Spleen (tissue), 7 donors: ENCODE data around the gene MASP2.

Source experiments
- POLR2A ChIP-seq, 3 donors: fragments of 450-650 bp; IDR thresholded peaks; one replicate each; pipeline ENCODE4 v1.5.1; 2017; ENCODE audit warnings: antibody characterized with exemption in 3 of 3, mild to moderate bottlenecking in 1 of 3
- POLR2AphosphoS5 ChIP-seq, 3 donors: sonication (generic); formaldehyde crosslinking; IDR thresholded peaks; one replicate each; pipeline ENCODE4 v1.5.1; 2017; ENCODE audit warnings: antibody characterized with exemption in 3 of 3
- TF ChIP-seq, protein P1 (sequence below), 11 experiments: fragments of 200-600 bp in 7 of 11; fragments of 450-650 bp in 4 of 11; sonication (generic) in 4 of 11; IDR thresholded peaks in 8 of 11; conservative IDR thresholded peaks in 3 of 11; 1 replicate in 7 of 11; 2 replicates in 4 of 11; pipeline versions ENCODE4 v1.4.0 to v1.8.0; 2016 to 2021; ENCODE audit warnings: antibody characterized with exemption in 11 of 11, inconsistent platforms in 4 of 11, mild to moderate bottlenecking in 1 of 11
- donor health status: DM: no; HTN: no; CAD: no; lungs with moderate emphysema.
- donor health status: DM: no; HTN: no; CAD: no.
- donor health status: DM: no; HTN: no; CAD: no.

DNA sequence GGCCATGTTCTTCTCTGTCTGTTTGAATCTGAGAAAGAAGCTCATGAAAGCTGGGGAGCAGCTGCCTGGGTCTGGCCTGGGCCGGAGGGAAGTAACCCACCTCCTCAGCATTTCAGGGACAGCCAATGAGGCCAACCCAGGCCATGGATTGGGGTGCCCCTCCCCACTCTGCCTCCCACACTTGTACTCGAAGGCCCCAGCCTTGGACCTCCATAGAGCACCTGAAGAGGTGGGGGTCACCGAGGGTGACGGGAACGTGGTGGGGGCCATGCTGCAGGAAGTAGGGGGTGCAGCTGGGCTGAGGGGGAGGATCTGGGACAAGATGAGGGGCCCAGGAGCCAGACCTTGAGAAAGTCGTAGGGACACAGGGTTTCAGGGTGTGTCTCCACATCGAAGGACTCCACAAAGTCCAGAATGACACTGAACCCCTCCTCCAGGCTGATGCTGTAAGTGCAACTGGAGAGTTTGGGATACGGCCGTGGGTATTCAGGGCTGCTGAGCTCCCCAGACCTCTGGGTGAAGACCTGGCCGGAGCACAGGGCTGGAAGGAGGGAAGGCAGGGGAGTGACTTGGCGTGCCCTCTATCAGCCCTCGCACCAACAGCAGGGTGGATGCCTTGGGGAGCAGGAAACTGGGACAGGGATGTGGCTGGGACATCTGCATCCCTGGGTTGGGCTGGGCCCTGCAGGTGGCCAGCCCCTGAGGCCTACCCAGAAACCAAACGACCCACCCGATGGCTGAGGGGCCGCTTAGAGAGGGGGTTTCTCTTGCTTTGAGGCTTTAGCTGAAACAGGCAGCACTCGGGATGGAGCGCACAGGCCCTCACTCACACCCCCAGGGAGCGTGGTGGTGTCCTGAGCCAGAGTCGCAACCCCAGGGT is 3.8 kb downstream of the MASP2 start:
- TF ChIP-seq POLR2AphosphoS5 (IDR thresholded peaks at IDR 0.05) (no peak), POLR2A (IDR thresholded peaks at IDR 0.05) (no peak)
- TF ChIP-seq, protein P1, sequence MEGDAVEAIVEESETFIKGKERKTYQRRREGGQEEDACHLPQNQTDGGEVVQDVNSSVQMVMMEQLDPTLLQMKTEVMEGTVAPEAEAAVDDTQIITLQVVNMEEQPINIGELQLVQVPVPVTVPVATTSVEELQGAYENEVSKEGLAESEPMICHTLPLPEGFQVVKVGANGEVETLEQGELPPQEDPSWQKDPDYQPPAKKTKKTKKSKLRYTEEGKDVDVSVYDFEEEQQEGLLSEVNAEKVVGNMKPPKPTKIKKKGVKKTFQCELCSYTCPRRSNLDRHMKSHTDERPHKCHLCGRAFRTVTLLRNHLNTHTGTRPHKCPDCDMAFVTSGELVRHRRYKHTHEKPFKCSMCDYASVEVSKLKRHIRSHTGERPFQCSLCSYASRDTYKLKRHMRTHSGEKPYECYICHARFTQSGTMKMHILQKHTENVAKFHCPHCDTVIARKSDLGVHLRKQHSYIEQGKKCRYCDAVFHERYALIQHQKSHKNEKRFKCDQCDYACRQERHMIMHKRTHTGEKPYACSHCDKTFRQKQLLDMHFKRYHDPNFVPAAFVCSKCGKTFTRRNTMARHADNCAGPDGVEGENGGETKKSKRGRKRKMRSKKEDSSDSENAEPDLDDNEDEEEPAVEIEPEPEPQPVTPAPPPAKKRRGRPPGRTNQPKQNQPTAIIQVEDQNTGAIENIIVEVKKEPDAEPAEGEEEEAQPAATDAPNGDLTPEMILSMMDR (IDR thresholded peaks at IDR 0.05 in 8 of 11, conservative IDR thresholded peaks at IDR 0.05 in 3 of 11) = no peak
